ENCODE results near the gene MMP17.

Gene MMP17

DNA sequence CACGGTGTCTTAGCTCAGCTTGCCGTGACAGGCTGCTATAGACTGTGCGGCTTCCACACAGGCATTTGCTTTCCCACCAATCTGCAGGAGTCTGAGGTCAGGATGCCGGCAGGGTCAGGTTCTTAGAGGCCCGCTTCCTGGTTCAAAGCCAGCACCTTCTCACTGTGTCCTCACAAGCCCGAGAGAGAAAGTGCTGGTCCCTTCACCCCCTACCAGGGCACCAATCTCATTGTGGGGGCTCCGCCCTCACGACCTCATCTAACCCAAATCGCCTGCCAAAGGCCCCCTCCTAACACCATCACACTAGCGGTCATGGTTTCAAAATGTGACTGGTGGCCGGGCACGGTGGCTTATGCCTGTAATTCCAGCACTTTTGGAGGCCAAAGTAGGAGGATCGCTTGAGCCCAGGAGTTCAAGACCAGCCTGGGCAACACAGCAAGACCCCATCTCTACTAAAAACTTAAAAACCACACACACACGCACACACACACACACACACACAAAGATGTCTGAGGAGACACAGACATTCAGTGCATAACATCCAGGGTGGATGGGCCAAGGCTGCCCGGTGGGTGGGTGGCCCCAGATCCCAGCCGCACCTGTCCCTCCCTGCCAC, 26.8 kb downstream of the MMP17 start:
- Histone ChIP-seq H3K4ac (ENCODE audit: low read depth in 1 of 2, low read length in 2 of 2) (no peak overlapping the region), H3K36me3 (ENCODE audit: control insufficient read depth in 1 of 2, insufficient read depth in 2 of 2, low read depth in 1 of 2, low read length in 2 of 2) (no peaks in the 10 kb centered on the region), H2BK15ac (ENCODE audit: low read depth, poor library complexity, severe bottlenecking) (no peak overlapping the region), H3K27me3 (ENCODE audit: control insufficient read depth in 1 of 2, insufficient read depth in 1 of 2, low read length in 2 of 2) (peaks cover 0 to 42% of the 10 kb centered on the region in 2 experiments), H3K9ac (ENCODE audit: low read length) (no peak overlapping the region), H2BK12ac (ENCODE audit: low read length in 2 of 2) (no peak overlapping the region), H3K27ac (ENCODE audit: low read length, poor library complexity, severe bottlenecking) (no peak overlapping the region), H4K91ac (ENCODE audit: low read length) (no peak overlapping the region), H2AFZ (ENCODE audit: low read depth, low read length) (no peak overlapping the region), H3K23ac (ENCODE audit: low read length in 2 of 2) (no peak overlapping the region), H2AK5ac (ENCODE audit: low read length, severe bottlenecking) (no peak overlapping the region), H2BK5ac (ENCODE audit: low read depth, low read length, poor library complexity, severe bottlenecking) (no peak overlapping the region), H2BK120ac (ENCODE audit: low read depth, low read length) (no peak overlapping the region), H3K79me1 (replicated peaks; ENCODE audit: low read length, poor library complexity, severe bottlenecking) (no peaks in the 10 kb centered on the region), H3K4me1 (ENCODE audit: control insufficient read depth, insufficient read depth, low read depth, low read length) (peaks cover 16% of the 10 kb centered on the region), H4K8ac (ENCODE audit: low read length) (no peak overlapping the region), H3K4me3 (ENCODE audit: insufficient read depth in 1 of 2, low read depth in 1 of 2, low read length in 2 of 2) (no peak overlapping the region), H3K9me3 (ENCODE audit: control insufficient read depth, low read length) (no peaks in the 10 kb centered on the region), H3K18ac (ENCODE audit: low read depth in 1 of 2, low read length in 2 of 2) (no peak overlapping the region), H3K4me2 (ENCODE audit: low read length, poor library complexity, severe bottlenecking) (no peak overlapping the region), H3K14ac (ENCODE audit: low read length in 2 of 2) (peak overlapping the region in 1 of 2 experiments; percentile 42)
- WGBS, result 86% methylated on average over 14 of the region's 16 CpGs
- DNase-seq, result no peak

DNA sequence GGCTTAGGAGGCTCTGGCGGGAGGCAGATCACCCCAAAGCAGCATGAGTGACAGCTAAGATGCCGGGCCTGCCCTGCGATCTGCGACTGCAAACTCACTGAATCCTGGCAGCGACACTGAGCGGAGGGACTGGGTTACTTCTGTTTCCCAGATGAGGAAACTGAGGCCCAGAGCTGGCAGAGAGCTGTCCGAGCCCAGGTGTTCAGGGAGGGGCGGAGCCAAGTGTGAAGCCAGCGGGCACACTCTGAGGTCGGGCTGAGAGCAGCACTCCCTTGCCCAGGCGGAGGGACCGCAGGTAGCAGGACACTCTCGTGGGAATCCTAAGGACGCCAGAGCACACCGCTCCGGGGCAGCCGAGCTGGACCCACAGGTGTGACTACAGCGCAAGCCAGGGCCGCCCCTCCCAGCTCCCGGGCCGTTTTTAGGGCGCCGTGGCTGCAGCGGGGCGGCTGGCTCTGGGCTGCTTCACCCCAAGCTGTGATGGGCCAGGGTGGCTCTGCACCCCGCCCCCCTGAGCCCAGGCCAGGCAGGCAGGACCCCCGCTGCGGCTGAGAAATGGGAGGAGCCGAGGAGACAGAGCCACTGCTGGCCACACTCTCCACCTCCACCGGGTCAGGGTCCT, 27.4 kb downstream of the MMP17 start:
- peak overlapping the region; percentile 2 for H2BK15ac ChIP-seq (ENCODE audit: low read depth, poor library complexity, severe bottlenecking)
- no peak overlapping the region for H2BK12ac ChIP-seq (ENCODE audit: low read length in 2 of 2)
- H2BK120ac ChIP-seq (ENCODE audit: low read depth, low read length), result no peak overlapping the region
- WGBS, result 69% methylated on average over 30 of the region's 30 CpGs
- H4K8ac ChIP-seq (ENCODE audit: low read length), result no peak overlapping the region
- H3K27me3 ChIP-seq (ENCODE audit: control insufficient read depth in 1 of 2, insufficient read depth in 1 of 2, low read length in 2 of 2), result peaks cover 0 to 42% of the 10 kb centered on the region in 2 experiments
- no peak overlapping the region for H3K4me3 ChIP-seq (ENCODE audit: insufficient read depth in 1 of 2, low read depth in 1 of 2, low read length in 2 of 2)
- no peak overlapping the region for H3K4me2 ChIP-seq (ENCODE audit: low read length, poor library complexity, severe bottlenecking)
- H3K36me3 ChIP-seq (ENCODE audit: control insufficient read depth in 1 of 2, insufficient read depth in 2 of 2, low read depth in 1 of 2, low read length in 2 of 2), result no peaks in the 10 kb centered on the region
- H3K9ac ChIP-seq (ENCODE audit: low read length), result no peak overlapping the region
- H2BK5ac ChIP-seq (ENCODE audit: low read depth, low read length, poor library complexity, severe bottlenecking), result no peak overlapping the region
- H3K23ac ChIP-seq (ENCODE audit: low read length in 2 of 2), result no peak overlapping the region
- DNase-seq, result no peak
- no peak overlapping the region for H4K91ac ChIP-seq (ENCODE audit: low read length)
- no peak overlapping the region for H3K27ac ChIP-seq (ENCODE audit: low read length, poor library complexity, severe bottlenecking)
- no peak overlapping the region for H3K18ac ChIP-seq (ENCODE audit: low read depth in 1 of 2, low read length in 2 of 2)
- no peak overlapping the region for H3K4ac ChIP-seq (ENCODE audit: low read depth in 1 of 2, low read length in 2 of 2)
- H3K14ac ChIP-seq (ENCODE audit: low read length in 2 of 2), result peak overlapping the region in 1 of 2 experiments; percentile 42
- no peak overlapping the region for H2AFZ ChIP-seq (ENCODE audit: low read depth, low read length)
- peaks cover 18% of the 10 kb centered on the region for H3K4me1 ChIP-seq (ENCODE audit: control insufficient read depth, insufficient read depth, low read depth, low read length)
- no peaks in the 10 kb centered on the region for H3K79me1 ChIP-seq (replicated peaks; ENCODE audit: low read length, poor library complexity, severe bottlenecking)
- no peaks in the 10 kb centered on the region for H3K9me3 ChIP-seq (ENCODE audit: control insufficient read depth, low read length)
- no peak overlapping the region for H2AK5ac ChIP-seq (ENCODE audit: low read length, severe bottlenecking)

DNA sequence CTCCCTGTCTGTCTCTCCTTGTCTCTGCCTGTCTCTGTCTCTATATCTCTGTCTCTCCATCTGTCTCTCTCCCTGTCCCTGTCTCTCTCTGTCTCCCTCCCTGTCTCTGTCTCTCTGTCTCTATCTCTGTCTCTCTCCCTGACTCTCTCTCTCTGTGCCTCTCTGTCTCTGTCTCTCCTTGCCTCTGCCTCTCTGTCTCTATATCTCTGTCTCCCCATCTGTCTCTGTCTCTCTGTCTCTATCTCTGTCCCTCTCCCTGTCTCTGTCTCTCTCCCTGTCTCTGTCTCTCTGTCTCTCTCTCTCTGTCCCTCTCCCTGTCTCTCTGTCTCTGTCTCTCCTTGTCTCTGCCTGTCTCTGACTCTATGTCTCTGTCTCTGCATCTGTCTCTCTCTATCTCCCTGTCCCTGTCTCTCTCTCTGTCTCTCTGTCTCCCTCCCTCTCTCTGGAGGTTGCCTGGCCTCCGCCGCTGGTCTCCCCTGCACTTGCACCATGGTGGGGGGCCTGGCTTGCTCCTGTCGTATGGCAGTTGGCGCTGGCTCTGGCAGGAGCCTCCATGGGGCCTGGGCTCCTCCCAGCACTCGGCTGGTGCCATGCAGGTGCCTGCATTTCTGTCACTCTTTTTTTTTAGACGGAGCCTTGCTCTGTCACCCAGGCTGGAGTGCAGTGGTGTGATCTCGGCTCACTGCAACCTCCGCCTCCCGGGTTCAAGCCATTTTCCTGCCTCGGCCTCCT, 28.3 kb downstream of the MMP17 start:
- Histone ChIP-seq H4K91ac (ENCODE audit: low read length) (no peak overlapping the region), H3K14ac (ENCODE audit: low read length in 2 of 2) (no peak overlapping the region), H3K79me1 (replicated peaks; ENCODE audit: low read length, poor library complexity, severe bottlenecking) (no peaks in the 10 kb centered on the region), H3K4ac (ENCODE audit: low read depth in 1 of 2, low read length in 2 of 2) (no peak overlapping the region), H3K27ac (ENCODE audit: low read length, poor library complexity, severe bottlenecking) (no peak overlapping the region), H3K23ac (ENCODE audit: low read length in 2 of 2) (no peak overlapping the region), H4K8ac (ENCODE audit: low read length) (no peak overlapping the region), H3K18ac (ENCODE audit: low read depth in 1 of 2, low read length in 2 of 2) (no peak overlapping the region), H3K27me3 (ENCODE audit: control insufficient read depth in 1 of 2, insufficient read depth in 1 of 2, low read length in 2 of 2) (peaks cover 0 to 42% of the 10 kb centered on the region in 2 experiments), H2BK120ac (ENCODE audit: low read depth, low read length) (no peak overlapping the region), H3K36me3 (ENCODE audit: control insufficient read depth in 1 of 2, insufficient read depth in 2 of 2, low read depth in 1 of 2, low read length in 2 of 2) (no peaks in the 10 kb centered on the region), H3K4me2 (ENCODE audit: low read length, poor library complexity, severe bottlenecking) (no peak overlapping the region), H3K4me1 (ENCODE audit: control insufficient read depth, insufficient read depth, low read depth, low read length) (peaks cover 24% of the 10 kb centered on the region), H3K9me3 (ENCODE audit: control insufficient read depth, low read length) (no peaks in the 10 kb centered on the region), H2BK15ac (ENCODE audit: low read depth, poor library complexity, severe bottlenecking) (no peak overlapping the region), H2BK12ac (ENCODE audit: low read length in 2 of 2) (no peak overlapping the region), H2AK5ac (ENCODE audit: low read length, severe bottlenecking) (no peak overlapping the region), H3K9ac (ENCODE audit: low read length) (no peak overlapping the region), H2AFZ (ENCODE audit: low read depth, low read length) (no peak overlapping the region), H2BK5ac (ENCODE audit: low read depth, low read length, poor library complexity, severe bottlenecking) (no peak overlapping the region), H3K4me3 (ENCODE audit: insufficient read depth in 1 of 2, low read depth in 1 of 2, low read length in 2 of 2) (no peak overlapping the region)
- DNase-seq, result no peak
- WGBS, result 90% methylated on average over 10 of the region's 10 CpGs
